ENCODE data around the gene DISC1. TPM values are rescaled to one million over a fixed set of nuclear protein-coding genes. Genes with fewer than 3 reads are reported as not detected.

Gene DISC1
- polyA plus RNA-seq, 1 of the 3 experiments (the other 2 are of a cell fraction) = 1.7 TPM

GRCh38 chr1:231716879-231717278 is 90.3 kb downstream of the DISC1 start:
- no peak overlapping the region for H3K4me3 ChIP-seq (ENCODE audit: low read depth in 2 of 2, low read length in 1 of 2)
- POLR2A ChIA-PET = no interaction called here
- H4K20me1 ChIP-seq (ENCODE audit: insufficient read depth) = no peaks in the 10 kb centered on the region
- no peaks in the 10 kb centered on the region for H3K27me3 ChIP-seq (ENCODE audit: insufficient read depth)
- no peaks in the 10 kb centered on the region for H3K9me3 ChIP-seq
- H2AFZ ChIP-seq (ENCODE audit: low read depth) = no peak overlapping the region
- DNase-seq = no peak
- no peak overlapping the region for H3K4me2 ChIP-seq
- WGBS (ENCODE audit: low lambda C conversion rate) = 78% methylated on average over 3 of the region's 3 CpGs
- no peaks in the 10 kb centered on the region for H3K79me2 ChIP-seq (ENCODE audit: insufficient read depth)
- no peaks in the 10 kb centered on the region for H3F3A ChIP-seq (replicated peaks; ENCODE audit: insufficient read depth)
- H3K9me2 ChIP-seq = no peaks in the 10 kb centered on the region
- no peak overlapping the region for H3K27ac ChIP-seq (ENCODE audit: low read depth in 2 of 2, low read length in 1 of 2)
- CTCF ChIA-PET = interaction anchor here (1.2 kb wide), 1 partner anchor 8 kb away, joined by 3 read pairs; no protein-coding TSS in a partner anchor
- H3K4me1 ChIP-seq (ENCODE audit: control insufficient read depth in 1 of 2, insufficient read depth in 2 of 2, low read depth in 1 of 2, low read length in 1 of 2) = no peaks in the 10 kb centered on the region
- TF ChIP-seq TEAD4 (IDR thresholded peaks at IDR 0.05; ENCODE audit: borderline replicate concordance, insufficient read depth) = no peak
- TF ChIP-seq YY1 (IDR thresholded peaks at IDR 0.05; ENCODE audit: low read depth) = no peak
- TF ChIP-seq MAX (IDR thresholded peaks at IDR 0.05; ENCODE audit: low read depth) = no peak
- no peak for TF ChIP-seq FOXM1 (IDR thresholded peaks at IDR 0.05; ENCODE audit: low read depth)
- TF ChIP-seq NFIC (IDR thresholded peaks at IDR 0.05; ENCODE audit: borderline replicate concordance) = no peak
- TF ChIP-seq GABPA (IDR thresholded peaks at IDR 0.05; ENCODE audit: low read depth) = no peak
- no peak for TF ChIP-seq USF2 (IDR thresholded peaks at IDR 0.05; ENCODE audit: borderline replicate concordance, low read depth, low read length)
- no peak for TF ChIP-seq RFX5 (IDR thresholded peaks at IDR 0.05; ENCODE audit: low read length)
- no peak for TF ChIP-seq PBX3 (IDR thresholded peaks at IDR 0.05)
- no peak for TF ChIP-seq CTCF (IDR thresholded peaks at IDR 0.05)
- no peak for TF ChIP-seq REST (IDR thresholded peaks at IDR 0.05; ENCODE audit: low read depth, low read length)
- TF ChIP-seq SMC3 (IDR thresholded peaks at IDR 0.05; ENCODE audit: low read depth, low read length) = no peak
- no peak overlapping the region for H3K9ac ChIP-seq
- no peaks in the 10 kb centered on the region for H3K36me3 ChIP-seq (replicated peaks in 1 of 2; ENCODE audit: control insufficient read depth in 1 of 2, insufficient read depth in 2 of 2, low read length in 1 of 2)

Data from SK-N-SH (cell line).